Brain microvascular endothelial cell (primary cell): Measurements from ENCODE around the gene PDGFRA.
"Not testable (repeated sequence)": the region's sequence is repeated elsewhere in the genome, so short reads cannot be mapped to it uniquely, and the experiment has no call there.

Experiments
- DNase-seq: peaks from one replicate; pipeline ENCODE4 v3.0.0-alpha.2; 2020
- H3K27ac ChIP-seq: fragments of 250-450 bp; sonication (Bioruptor Pico); 2 replicates; pipeline ENCODE4 v1.5.1; 2020; ENCODE audit warnings: mild to moderate bottlenecking, moderate library complexity
- H3K27me3 ChIP-seq: fragments of 250-450 bp; sonication (Bioruptor Pico); replicated peaks from 2 replicates; pipeline ENCODE4 v1.5.1; 2020; ENCODE audit warnings: mild to moderate bottlenecking
- H3K36me3 ChIP-seq: fragments of 250-450 bp; sonication (Bioruptor Pico); replicated peaks from 2 replicates; pipeline ENCODE4 v1.5.1; 2020; ENCODE audit warnings: mild to moderate bottlenecking
- H3K4me3 ChIP-seq: 2 replicates; pipeline ENCODE4 v1.5.1; 2011; ENCODE audit warnings: low read depth, mild to moderate bottlenecking, control low read depth, low read length, moderate library complexity
- in situ Hi-C: cut with HindIII; loops from 2 replicates; pipeline ENCODE4 v1.10.0; 2017; ENCODE audit warnings: low sequenced_read_pairs, low pct_ligation_motif_present
- TF ChIP-seq, protein P1 (sequence below): IDR thresholded peaks from 2 replicates; pipeline ENCODE4 v1.5.1; 2011; ENCODE audit warnings: low read depth, mild to moderate bottlenecking, moderate library complexity, low read length, control low read depth, inconsistent platforms; ENCODE audit errors: missing control alignments

The PDGFRA gene

DNA sequence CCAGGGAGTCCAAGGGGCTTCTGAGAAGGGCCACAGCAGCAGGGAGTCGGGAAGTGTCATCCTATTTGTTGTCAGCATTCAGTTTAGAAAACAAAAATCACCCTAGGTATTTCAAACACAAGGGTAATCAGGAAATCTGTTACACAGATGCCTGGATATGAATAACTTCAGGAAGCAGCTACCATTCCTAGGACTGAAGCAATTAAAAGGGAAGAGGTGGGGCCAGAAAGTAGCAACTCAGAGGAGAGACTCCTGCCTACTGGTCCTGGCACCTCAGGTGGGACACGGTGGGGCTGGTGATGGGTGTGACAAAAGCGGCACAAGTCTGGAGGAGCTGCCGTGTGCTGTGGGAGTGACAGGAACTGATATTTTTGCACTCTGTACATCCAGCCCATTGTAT, 107.9 kb downstream of the PDGFRA start:
- Histone ChIP-seq H3K4me3 (no peak overlapping the region), H3K36me3 (no peaks in the 10 kb centered on the region), H3K27ac (no peak overlapping the region), H3K27me3 (no peaks in the 10 kb centered on the region)
- DNase-seq = no peak
- TF ChIP-seq, protein P1, sequence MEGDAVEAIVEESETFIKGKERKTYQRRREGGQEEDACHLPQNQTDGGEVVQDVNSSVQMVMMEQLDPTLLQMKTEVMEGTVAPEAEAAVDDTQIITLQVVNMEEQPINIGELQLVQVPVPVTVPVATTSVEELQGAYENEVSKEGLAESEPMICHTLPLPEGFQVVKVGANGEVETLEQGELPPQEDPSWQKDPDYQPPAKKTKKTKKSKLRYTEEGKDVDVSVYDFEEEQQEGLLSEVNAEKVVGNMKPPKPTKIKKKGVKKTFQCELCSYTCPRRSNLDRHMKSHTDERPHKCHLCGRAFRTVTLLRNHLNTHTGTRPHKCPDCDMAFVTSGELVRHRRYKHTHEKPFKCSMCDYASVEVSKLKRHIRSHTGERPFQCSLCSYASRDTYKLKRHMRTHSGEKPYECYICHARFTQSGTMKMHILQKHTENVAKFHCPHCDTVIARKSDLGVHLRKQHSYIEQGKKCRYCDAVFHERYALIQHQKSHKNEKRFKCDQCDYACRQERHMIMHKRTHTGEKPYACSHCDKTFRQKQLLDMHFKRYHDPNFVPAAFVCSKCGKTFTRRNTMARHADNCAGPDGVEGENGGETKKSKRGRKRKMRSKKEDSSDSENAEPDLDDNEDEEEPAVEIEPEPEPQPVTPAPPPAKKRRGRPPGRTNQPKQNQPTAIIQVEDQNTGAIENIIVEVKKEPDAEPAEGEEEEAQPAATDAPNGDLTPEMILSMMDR = no peak
- in situ Hi-C loops = no loop called here

DNA sequence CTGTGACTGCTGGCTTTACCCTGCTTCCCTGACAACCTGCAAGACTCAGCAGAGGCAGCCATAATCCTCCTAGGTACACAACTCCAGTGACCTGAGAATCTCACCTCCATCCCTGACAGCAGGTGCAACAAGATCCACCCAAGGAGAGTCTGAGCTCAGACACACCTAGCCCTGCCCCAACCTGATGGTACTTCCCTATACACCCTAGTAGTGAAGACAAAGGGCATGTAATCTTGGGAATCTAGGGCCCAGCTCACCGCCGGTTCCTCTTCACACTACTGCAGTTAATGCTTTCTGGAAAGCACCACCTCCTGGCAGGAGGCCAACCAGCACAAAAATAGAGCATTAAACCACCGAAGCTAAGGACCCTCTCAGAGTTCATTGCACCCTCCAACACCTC, 113.0 kb downstream of the PDGFRA start:
- H3K4me3 ChIP-seq, DNase-seq, H3K27me3 ChIP-seq, in situ Hi-C loops, H3K27ac ChIP-seq, H3K36me3 ChIP-seq: not testable (repeated sequence)
